Right renal pelvis (tissue), 4 donors: ENCODE results near the gene CSAG1. TPM values are rescaled to one million over a fixed set of nuclear protein-coding genes. Genes with fewer than 3 reads are reported as not detected.
"Not testable (repeated sequence)": the region's sequence is repeated elsewhere in the genome, so short reads cannot be mapped to it uniquely, and the experiment has no call there.

ENCODE experiments used
- DNase-seq, 4 donors: peaks; one replicate each; pipeline ENCODE4 v3.0.0-alpha.2; 2013; ENCODE audit warnings: low read depth in 4 of 4, low spot score in 3 of 4, missing footprints in 1 of 4
- polyA plus RNA-seq, 4 donors: library from polyadenylated mRNA; unstranded; fragments of 120-200 nt; gene quantifications; one replicate each; pipeline ENCODE4 v1.2.1, GENCODE V29; 2013; ENCODE audit not compliant: insufficient read length in 4 of 4

Gene CSAG1
- polyA plus RNA-seq, 4 donors: not detected

DNA sequence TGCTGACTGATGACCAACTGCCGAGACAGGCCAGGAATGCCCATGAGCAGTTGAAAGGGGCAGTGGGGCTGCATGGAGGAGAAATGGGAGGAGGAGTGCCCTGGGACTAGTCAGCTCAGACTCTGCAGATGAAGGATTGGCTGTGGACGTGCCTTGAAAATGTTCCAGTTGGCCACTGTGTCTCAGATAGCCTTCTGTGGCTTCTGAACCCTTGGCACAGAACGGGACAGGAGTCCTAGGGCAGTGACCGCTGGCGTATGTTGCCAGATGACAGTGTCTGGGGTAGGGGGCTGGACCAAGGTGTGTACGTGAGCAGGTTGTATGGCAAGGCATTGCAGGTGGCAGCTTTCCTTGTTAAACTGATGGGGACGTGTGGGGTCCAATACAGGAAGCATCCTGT, 27.0 kb downstream of the CSAG1 start:
- not testable (repeated sequence) for DNase-seq

- not testable (repeated sequence) for DNase-seq
Observed at GRCh38 chrX:152700390-152700789, 33.1 kb downstream of the CSAG1 start.

GRCh38 chrX:152697952-152698931, 35.3 kb downstream of the CSAG1 start, which contains the start of gene MAGEA3:
TSS of gene MAGEA3 (plus strand) at chrX:152698794. CDS start at chrX:152700833, 2,039 bp downstream.
- DNase-seq: not testable (repeated sequence)

- DNase-seq: not testable (repeated sequence)
Observed at GRCh38 chrX:152681012-152681411, 52.5 kb downstream of the CSAG1 start.

Other genes starting within 250 kb of the CSAG1 start
- gene GABRQ, start 95.8 kb downstream of the CSAG1 start, polyA plus RNA-seq: 1 to 10 TPM; 1.1 to 2.3 (median 1.6) TPM
- not detected for gene MAGEA3, start 34.9 kb downstream of the CSAG1 start, polyA plus RNA-seq
- gene CSAG2, start 24.4 kb downstream of the CSAG1 start, polyA plus RNA-seq: not detected
- gene MAGEA2B, start 19.1 kb downstream of the CSAG1 start, polyA plus RNA-seq: not detected
- gene MAGEA12, start within 50 bp of the CSAG1 start, polyA plus RNA-seq: not detected
- not detected for gene MAGEA2, start 20.1 kb upstream of the CSAG1 start, polyA plus RNA-seq
- not detected for gene CSAG3, start 25.5 kb upstream of the CSAG1 start, polyA plus RNA-seq
- not detected for gene MAGEA6, start 36.0 kb upstream of the CSAG1 start, polyA plus RNA-seq
- 100 to 1,000 TPM; 119 to 135 (median 132) TPM for gene CETN2, start 97.0 kb upstream of the CSAG1 start, polyA plus RNA-seq
- 10 to 100 TPM; 29.4 to 33.3 (median 31.5) TPM for gene NSDHL, start 97.3 kb upstream of the CSAG1 start, polyA plus RNA-seq
- gene ZNF185, start 164.3 kb upstream of the CSAG1 start, polyA plus RNA-seq: 10 to 100 TPM; 48.3 to 53.0 (median 49.6) TPM